Epithelial cell of esophagus (primary cell): ENCODE measurements around the gene CASQ2.

ENCODE experiments used
- DNase-seq: peaks from one replicate; pipeline ENCODE4 v3.0.0; 2010; ENCODE audit warnings: low read depth
- H3K4me3 ChIP-seq: 2 replicates; pipeline ENCODE4 v1.5.1; 2011; ENCODE audit warnings: mild to moderate bottlenecking, low read length, control low read depth
- CTCF ChIP-seq: IDR thresholded peaks from 2 replicates; pipeline ENCODE4 v1.5.1; 2011; ENCODE audit warnings: low read depth, mild to moderate bottlenecking, low read length, control low read depth, inconsistent platforms; ENCODE audit not compliant: insufficient read depth; ENCODE audit errors: missing control alignments

CASQ2 gene

GRCh38 chr1:115705085-115705951 is 63.2 kb downstream of the CASQ2 start:
- peak; percentile 87 for DNase-seq
- no peak for TF ChIP-seq CTCF
- H3K4me3 ChIP-seq = no peak overlapping the region

GRCh38 chr1:115702959-115703358 is 65.6 kb downstream of the CASQ2 start:
- H3K4me3 ChIP-seq = no peak overlapping the region
- no peak for TF ChIP-seq CTCF
- DNase-seq = no peak

- H3K4me3 ChIP-seq = no peak overlapping the region
- no peak for TF ChIP-seq CTCF
- no peak for DNase-seq
Observed at GRCh38 chr1:115701090-115701489, 67.4 kb downstream of the CASQ2 start.

GRCh38 chr1:115697619-115698018 is 70.9 kb downstream of the CASQ2 start:
- no peak for DNase-seq
- H3K4me3 ChIP-seq = no peak overlapping the region
- no peak for TF ChIP-seq CTCF

- no peak for DNase-seq
- H3K4me3 ChIP-seq = no peak overlapping the region
- no peak for TF ChIP-seq CTCF
Observed at GRCh38 chr1:115694805-115695204, 73.7 kb downstream of the CASQ2 start.

GRCh38 chr1:115692224-115692623 is 76.3 kb downstream of the CASQ2 start:
- no peak overlapping the region for H3K4me3 ChIP-seq
- no peak for DNase-seq
- no peak for TF ChIP-seq CTCF

GRCh38 chr1:115690972-115691371 is 77.5 kb downstream of the CASQ2 start:
- no peak for DNase-seq
- no peak overlapping the region for H3K4me3 ChIP-seq
- no peak for TF ChIP-seq CTCF
